Esophagus muscularis mucosa (tissue), 4 donors: ENCODE results near the gene ZNF407.

Experiments
- CTCF ChIP-seq, 3 experiments: fragments of 200-600 bp in 2 of 3; fragments of 450-650 bp in 1 of 3; sonication (generic) in 2 of 3; IDR thresholded peaks; one replicate each; pipeline ENCODE4 v1.5.1; 2017 to 2019; ENCODE audit warnings: antibody characterized with exemption in 3 of 3, mild to moderate bottlenecking in 2 of 3, moderate library complexity in 1 of 3
- EP300 ChIP-seq: sonication (generic); formaldehyde crosslinking; IDR thresholded peaks from one replicate; pipeline ENCODE4 v1.6.1; 2017; ENCODE audit warnings: antibody characterized with exemption
- POLR2A ChIP-seq: fragments of 450-650 bp; IDR thresholded peaks from one replicate; pipeline ENCODE4 v1.6.1; 2017; ENCODE audit warnings: antibody characterized with exemption, moderate library complexity, mild to moderate bottlenecking, low read depth
- POLR2AphosphoS5 ChIP-seq, 2 donors: sonication (generic); formaldehyde crosslinking; IDR thresholded peaks; one replicate each; pipeline ENCODE4 v1.6.1; 2017; ENCODE audit warnings: antibody characterized with exemption in 2 of 2

DNA sequence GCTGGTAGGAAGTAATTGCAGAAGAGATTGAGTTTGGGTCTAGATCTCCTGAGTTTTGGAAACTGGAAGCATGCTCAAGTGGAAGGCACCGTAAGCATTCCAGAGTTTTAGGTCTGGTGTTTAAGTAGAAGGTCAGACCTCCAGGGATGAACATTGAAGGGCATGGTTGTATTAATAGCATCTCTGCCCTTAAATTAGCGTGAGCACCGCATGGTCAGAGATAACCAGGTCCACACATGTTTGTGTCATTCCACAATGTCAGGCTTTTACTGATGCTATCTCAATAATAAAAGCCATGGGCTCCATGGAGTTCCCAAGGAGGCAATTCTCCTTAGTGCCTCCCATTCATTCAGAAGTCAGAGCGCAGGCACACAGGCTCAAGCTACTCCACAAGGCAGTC lies 28.3 kb upstream of the ZNF407 start:
- TF ChIP-seq POLR2AphosphoS5 (IDR thresholded peaks at IDR 0.05): no peak
- TF ChIP-seq CTCF (IDR thresholded peaks at IDR 0.05): no peak
- TF ChIP-seq POLR2A: no peak
- TF ChIP-seq EP300: no peak
